HFFc6 (cell line): Measurements from ENCODE around the gene ZNF550. TPM values are rescaled to one million over a fixed set of nuclear protein-coding genes. Genes with fewer than 3 reads are reported as not detected.

Source experiments
- DNase-seq: peaks from one replicate; pipeline ENCODE4 v3.0.0-alpha.2; 2018
- H3K27ac Mint-ChIP-seq: 2 replicates; pipeline ENCODE4 v1.8.0; 2020; ENCODE audit warnings: mild to moderate bottlenecking, mixed read lengths
- H3K27me3 Mint-ChIP-seq: 2 replicates; pipeline ENCODE4 v1.8.0; 2021; ENCODE audit warnings: mild to moderate bottlenecking, moderate library complexity, mixed read lengths; ENCODE audit not compliant: insufficient read depth
- H3K36me3 Mint-ChIP-seq: 2 replicates; pipeline ENCODE4 v1.8.0; 2021; ENCODE audit warnings: low read depth, mixed read lengths
- H3K4me1 Mint-ChIP-seq: 2 replicates; pipeline ENCODE4 v1.8.0; 2020; ENCODE audit warnings: low read depth, mixed read lengths
- H3K4me3 Mint-ChIP-seq: 2 replicates; pipeline ENCODE4 v1.8.0; 2020; ENCODE audit warnings: mild to moderate bottlenecking, moderate library complexity, mixed read lengths
- H3K9me3 Mint-ChIP-seq: 2 replicates; pipeline ENCODE4 v1.8.0; 2020; ENCODE audit warnings: mild to moderate bottlenecking, mixed read lengths
- CTCF ChIP-seq: fragments of 200-600 bp; sonication (generic); IDR thresholded peaks from 2 replicates; pipeline ENCODE4 v1.5.0; 2021; ENCODE audit warnings: antibody characterized with exemption, mild to moderate bottlenecking
- total RNA-seq, 6 experiments: library from RNA; stranded (reverse); fragmentation: NEBNext Ultra II Directional; extraction: Animal tissue kit (Norgen Biotek cat#: 25700); gene quantifications; 2 replicates in 1 of 6; 3 replicates in 5 of 6; pipeline ENCODE4 v1.2.3, GENCODE V29; 2021

ZNF550 gene
- total RNA-seq, 6 experiments from 2014 or later, result 4.8 to 8.5 (median 5.6) TPM

GRCh38 chr19:57583521-57584416 lies 24.1 kb upstream of the ZNF550 start, which contains the start of gene ZIK1:
Gene ZIK1, plus strand, starts transcription at chr19:57584145. Its CDS starts 212 bp downstream, at chr19:57584357.
- H3K36me3 Mint-ChIP-seq, result peaks cover 23% of the 10 kb centered on the region
- H3K27ac Mint-ChIP-seq, result peak within 1 kb of the TSS; percentile 73
- peak; percentile 79 for DNase-seq
- H3K9me3 Mint-ChIP-seq, result peaks cover 37% of the 10 kb centered on the region
- TF ChIP-seq CTCF, result no peak; the same call in 1 of the 2 replicates
- H3K4me3 Mint-ChIP-seq, result peak within 1 kb of the TSS; percentile 91
- H3K4me1 Mint-ChIP-seq, result peaks cover 30% of the 10 kb centered on the region
- H3K27me3 Mint-ChIP-seq, result peaks cover 4% of the 10 kb centered on the region; the same call in 1 of the 2 replicates

GRCh38 chr19:57583104-57583520 lies 23.4 kb upstream of the ZNF550 start:
- Mint-ChIP-seq H3K27me3 (peaks cover 4% of the 10 kb centered on the region; the same call in 1 of the 2 replicates), H3K4me1 (peaks cover 32% of the 10 kb centered on the region), H3K9me3 (peaks cover 38% of the 10 kb centered on the region), H3K36me3 (peaks cover 22% of the 10 kb centered on the region), H3K4me3 (no peak overlapping the region), H3K27ac (no peak overlapping the region)
- DNase-seq, result no peak
- TF ChIP-seq CTCF, result no peak

- Mint-ChIP-seq H3K27me3 (peaks cover 4% of the 10 kb centered on the region), H3K36me3 (peaks cover 47% of the 10 kb centered on the region), H3K4me3 (peak within 1 kb of the TSS; percentile 89), H3K4me1 (peaks cover 11% of the 10 kb centered on the region), H3K9me3 (peaks cover 56% of the 10 kb centered on the region), H3K27ac (peak within 1 kb of the TSS; percentile 52)
- DNase-seq, result peak; percentile 97
- peak; percentile 41; the same call in 1 of the 2 replicates for TF ChIP-seq CTCF
Measured at GRCh38 chr19:57578487-57579205, 19.0 kb upstream of the ZNF550 start, which contains the start of gene ZNF416. Gene ZNF416, minus strand, starts transcription at chr19:57578911. Its CDS starts 207 bp downstream, at chr19:57578704.

- peaks cover 11% of the 10 kb centered on the region for H3K4me1 Mint-ChIP-seq
- no peak for TF ChIP-seq CTCF
- peaks cover 67% of the 10 kb centered on the region for H3K9me3 Mint-ChIP-seq
- no peak overlapping the region; the same call in 1 of the 2 replicates for H3K4me3 Mint-ChIP-seq
- H3K27ac Mint-ChIP-seq, result no peak overlapping the region
- peaks cover 1% of the 10 kb centered on the region for H3K27me3 Mint-ChIP-seq
- peaks cover 66% of the 10 kb centered on the region for H3K36me3 Mint-ChIP-seq
- no peak for DNase-seq
Measured at GRCh38 chr19:57576661-57577060, 17.0 kb upstream of the ZNF550 start.

GRCh38 chr19:57572415-57572947 lies 12.8 kb upstream of the ZNF550 start:
- Mint-ChIP-seq H3K4me3 (no peak overlapping the region), H3K27ac (no peak overlapping the region)
- DNase-seq, result no peak

More at GRCh38 chr19:57572415-57572947, 12.8 kb upstream of the ZNF550 start:
- Mint-ChIP-seq H3K4me1 (peaks cover 3% of the 10 kb centered on the region), H3K36me3 (peaks cover 87% of the 10 kb centered on the region), H3K27me3 (peaks cover 1% of the 10 kb centered on the region), H3K9me3 (peaks cover 98% of the 10 kb centered on the region)
- TF ChIP-seq CTCF, result no peak
